ENCODE measurements around the gene CFAP43. TPM values are rescaled to one million over a fixed set of nuclear protein-coding genes. Genes with fewer than 3 reads are reported as not detected.
A peak's percentile ranks its signal among the peaks of the same experiment; 100 is the strongest.

Gene CFAP43
- total RNA-seq, 1 donor from 2014 or later: 0.26 TPM

DNA sequence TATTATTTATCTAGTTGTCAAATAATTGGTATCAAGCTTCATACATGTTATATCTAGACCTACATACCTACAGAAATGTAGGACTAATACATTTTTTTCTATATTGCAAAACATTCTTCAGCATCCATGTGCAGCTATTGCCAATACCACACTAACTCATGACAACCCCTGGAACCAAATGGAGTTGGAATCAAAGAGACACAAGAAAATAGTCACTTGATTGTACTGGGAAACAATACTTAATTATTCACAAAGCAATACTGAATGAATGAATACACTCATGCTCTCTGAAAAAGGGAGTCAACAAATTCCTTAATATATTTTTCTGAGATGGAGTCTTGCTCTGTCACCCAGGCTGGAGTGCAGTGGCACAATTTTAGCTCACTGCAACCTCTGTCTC, 10.4 kb upstream of the CFAP43 start:
- Histone ChIP-seq H3K36me3 (ENCODE audit: control insufficient read depth, insufficient read depth, low read length) (no peaks in the 10 kb centered on the region), H3K4me3 (ENCODE audit: low read depth, low read length) (no peak overlapping the region), H3K27me3 (ENCODE audit: control insufficient read depth, insufficient read depth, low read length) (no peaks in the 10 kb centered on the region)
- DNase-seq (ENCODE audit: low read depth) (no peak), FAIRE-seq (no peak)
- TF ChIP-seq, protein P1, sequence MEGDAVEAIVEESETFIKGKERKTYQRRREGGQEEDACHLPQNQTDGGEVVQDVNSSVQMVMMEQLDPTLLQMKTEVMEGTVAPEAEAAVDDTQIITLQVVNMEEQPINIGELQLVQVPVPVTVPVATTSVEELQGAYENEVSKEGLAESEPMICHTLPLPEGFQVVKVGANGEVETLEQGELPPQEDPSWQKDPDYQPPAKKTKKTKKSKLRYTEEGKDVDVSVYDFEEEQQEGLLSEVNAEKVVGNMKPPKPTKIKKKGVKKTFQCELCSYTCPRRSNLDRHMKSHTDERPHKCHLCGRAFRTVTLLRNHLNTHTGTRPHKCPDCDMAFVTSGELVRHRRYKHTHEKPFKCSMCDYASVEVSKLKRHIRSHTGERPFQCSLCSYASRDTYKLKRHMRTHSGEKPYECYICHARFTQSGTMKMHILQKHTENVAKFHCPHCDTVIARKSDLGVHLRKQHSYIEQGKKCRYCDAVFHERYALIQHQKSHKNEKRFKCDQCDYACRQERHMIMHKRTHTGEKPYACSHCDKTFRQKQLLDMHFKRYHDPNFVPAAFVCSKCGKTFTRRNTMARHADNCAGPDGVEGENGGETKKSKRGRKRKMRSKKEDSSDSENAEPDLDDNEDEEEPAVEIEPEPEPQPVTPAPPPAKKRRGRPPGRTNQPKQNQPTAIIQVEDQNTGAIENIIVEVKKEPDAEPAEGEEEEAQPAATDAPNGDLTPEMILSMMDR (IDR thresholded peaks at IDR 0.05; ENCODE audit: insufficient read depth, low read length, severe bottlenecking): no peak

DNA sequence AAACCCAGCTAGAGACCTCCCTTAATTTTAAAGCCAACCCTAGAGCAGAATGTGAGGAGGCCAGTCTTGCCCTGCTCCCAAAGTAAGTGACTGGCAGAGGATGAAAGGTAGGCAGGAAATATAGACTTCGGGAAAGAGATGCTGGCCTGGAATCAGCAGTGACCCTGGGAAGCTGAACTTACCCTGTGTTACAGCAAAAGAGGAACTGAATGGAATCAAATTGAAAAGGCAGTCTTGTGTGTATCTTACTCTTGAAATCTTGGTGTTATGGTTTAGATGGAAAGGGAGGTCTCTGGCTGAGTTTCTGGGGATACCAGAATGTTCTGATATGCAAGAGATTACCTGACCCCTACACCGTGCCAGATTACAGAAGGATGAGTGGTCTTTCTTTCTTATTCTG, 7.9 kb upstream of the CFAP43 start:
- DNase-seq (ENCODE audit: low read depth) (no peak), FAIRE-seq (no peak)
- H3K4me3 ChIP-seq (ENCODE audit: low read depth, low read length): no peak overlapping the region
- TF ChIP-seq, protein P1 (IDR thresholded peaks at IDR 0.05; ENCODE audit: insufficient read depth, low read length, severe bottlenecking): no peak
- no peaks in the 10 kb centered on the region for H3K36me3 ChIP-seq (ENCODE audit: control insufficient read depth, insufficient read depth, low read length)
- H3K27me3 ChIP-seq (ENCODE audit: control insufficient read depth, insufficient read depth, low read length): no peaks in the 10 kb centered on the region

DNA sequence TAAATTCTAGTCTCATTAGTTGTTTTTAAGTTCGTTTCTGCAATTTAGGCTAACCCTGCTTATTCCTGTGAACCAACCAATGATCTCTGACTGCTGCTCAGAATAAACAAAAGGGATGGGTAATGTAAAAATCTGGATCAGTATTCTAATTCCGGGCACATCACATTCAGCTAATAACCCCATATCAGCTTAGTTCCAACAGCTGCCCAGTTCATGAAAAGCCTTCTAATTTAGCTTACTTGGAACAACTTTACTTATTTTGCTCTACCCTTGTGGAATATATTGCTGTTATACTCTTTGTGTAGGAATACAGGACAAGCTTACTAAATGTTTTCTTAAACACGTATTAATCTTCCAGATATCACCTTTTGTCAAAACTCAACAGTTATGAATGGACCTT, 3.6 kb upstream of the CFAP43 start:
- FAIRE-seq (no peak), DNase-seq (ENCODE audit: low read depth) (no peak)
- no peaks in the 10 kb centered on the region for H3K27me3 ChIP-seq (ENCODE audit: control insufficient read depth, insufficient read depth, low read length)
- TF ChIP-seq, protein P1 (IDR thresholded peaks at IDR 0.05; ENCODE audit: insufficient read depth, low read length, severe bottlenecking): no peak
- H3K36me3 ChIP-seq (ENCODE audit: control insufficient read depth, insufficient read depth, low read length): no peaks in the 10 kb centered on the region
- H3K4me3 ChIP-seq (ENCODE audit: low read depth, low read length): no peak overlapping the region

DNA sequence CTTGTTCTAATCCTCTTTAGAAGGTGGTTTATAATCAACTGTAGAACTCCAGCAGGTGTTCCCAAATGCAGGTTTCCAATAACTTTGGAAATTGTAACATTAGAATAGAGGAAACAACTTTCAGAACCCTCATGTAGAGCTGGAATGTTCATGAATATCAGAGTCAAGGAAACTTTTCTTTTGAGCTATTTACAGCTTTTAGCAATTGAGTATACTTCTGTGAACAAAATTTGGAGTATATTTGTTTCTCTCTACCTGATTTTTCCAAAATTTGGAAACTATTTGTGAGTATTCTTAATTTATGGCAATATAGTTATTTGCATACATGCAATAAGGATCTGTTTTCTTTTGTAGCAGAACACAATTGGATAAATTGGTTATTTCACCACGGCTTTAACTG, 2.8 kb upstream of the CFAP43 start:
- TF ChIP-seq, protein P1 (IDR thresholded peaks at IDR 0.05; ENCODE audit: insufficient read depth, low read length, severe bottlenecking): no peak
- Histone ChIP-seq H3K36me3 (ENCODE audit: control insufficient read depth, insufficient read depth, low read length) (no peaks in the 10 kb centered on the region), H3K4me3 (ENCODE audit: low read depth, low read length) (no peak overlapping the region), H3K27me3 (ENCODE audit: control insufficient read depth, insufficient read depth, low read length) (no peaks in the 10 kb centered on the region)
- FAIRE-seq: no peak
- no peak for DNase-seq (ENCODE audit: low read depth)

DNA sequence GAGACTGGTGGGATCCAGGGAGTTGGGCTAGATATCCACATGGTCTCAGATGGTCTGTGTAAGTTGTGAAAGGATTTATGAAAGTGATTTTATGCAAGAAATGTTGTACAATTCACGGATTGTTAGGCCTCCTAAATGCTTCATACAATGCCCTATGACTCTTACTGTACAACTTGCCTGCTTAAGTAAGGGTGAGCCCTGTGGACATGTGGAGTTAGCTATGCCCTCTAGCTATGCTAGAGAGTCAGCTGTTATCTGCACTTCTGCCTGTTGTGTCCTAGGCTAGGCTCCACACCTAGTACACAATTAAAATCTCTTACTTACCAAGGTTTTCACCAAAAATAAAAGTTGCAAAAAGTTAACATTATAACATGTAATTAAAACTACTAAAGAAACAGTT, 1.7 kb upstream of the CFAP43 start:
- H3K36me3 ChIP-seq (ENCODE audit: control insufficient read depth, insufficient read depth, low read length): no peaks in the 10 kb centered on the region
- H3K4me3 ChIP-seq (ENCODE audit: low read depth, low read length): no peak overlapping the region
- TF ChIP-seq, protein P1 (IDR thresholded peaks at IDR 0.05; ENCODE audit: insufficient read depth, low read length, severe bottlenecking): no peak
- H3K27me3 ChIP-seq (ENCODE audit: control insufficient read depth, insufficient read depth, low read length): no peaks in the 10 kb centered on the region
- DNase-seq (ENCODE audit: low read depth) (no peak), FAIRE-seq (no peak)

DNA sequence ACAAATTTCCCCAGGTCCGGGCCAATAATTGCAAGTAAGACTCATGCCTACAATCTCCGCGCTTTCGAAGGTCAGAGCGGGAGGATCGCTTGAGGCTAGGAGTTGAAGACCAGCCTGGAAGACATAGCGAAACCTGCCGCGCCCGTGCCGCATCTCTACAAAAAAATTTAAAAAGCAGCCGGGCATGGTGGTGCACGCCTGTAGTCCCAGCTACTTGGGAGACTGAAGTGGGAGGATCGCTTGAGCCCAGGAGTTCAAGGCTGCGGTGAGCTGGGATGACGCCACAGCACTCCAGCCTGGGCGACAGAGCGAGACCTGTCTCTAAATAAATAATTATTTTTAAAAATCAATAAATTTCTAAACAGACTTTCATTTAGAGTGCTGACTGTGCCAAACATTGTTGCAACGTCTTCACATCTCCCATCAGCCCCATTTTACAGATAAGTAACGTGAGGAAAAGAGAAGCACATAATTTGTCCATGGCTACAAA, 494 bp upstream of the CFAP43 start:
- H3K27me3 ChIP-seq (ENCODE audit: control insufficient read depth, insufficient read depth, low read length): no peaks in the 10 kb centered on the region
- H3K36me3 ChIP-seq (ENCODE audit: control insufficient read depth, insufficient read depth, low read length): no peaks in the 10 kb centered on the region
- FAIRE-seq (no peak), DNase-seq (ENCODE audit: low read depth) (no peak)
- TF ChIP-seq, protein P1 (IDR thresholded peaks at IDR 0.05; ENCODE audit: insufficient read depth, low read length, severe bottlenecking): no peak
- peak overlapping the region; percentile 98 for H3K4me3 ChIP-seq (ENCODE audit: low read depth, low read length)
